Measurements from ENCODE around the gene RBBP8. TPM values are rescaled to one million over a fixed set of nuclear protein-coding genes. Genes with fewer than 3 reads are reported as not detected.
A peak's percentile ranks its signal among the peaks of the same experiment; 100 is the strongest.
"Not testable (repeated sequence)": the region's sequence is repeated elsewhere in the genome, so short reads cannot be mapped to it uniquely, and the experiment has no call there.

Gene RBBP8
- polyA plus RNA-seq = 10.8 TPM

GRCh38 chr18:22933206-22933965 is at the start of gene RBBP8:
TSS of gene RBBP8 (plus strand) at chr18:22933328. CDS start at chr18:22936852, 3,524 bp downstream.
- H3K27me3 Mint-ChIP-seq = no peaks in the 10 kb centered on the region
- H3K9me3 Mint-ChIP-seq = no peaks in the 10 kb centered on the region
- peak within 1 kb of the TSS; percentile 91 to 98 (median 97) for H3K27ac Mint-ChIP-seq
- H3K36me3 Mint-ChIP-seq = peaks cover 1% of the 10 kb centered on the region
- peak within 1 kb of the TSS; percentile 95 to 98 (median 96) for H3K4me3 Mint-ChIP-seq
- H3K4me1 Mint-ChIP-seq = peaks cover 9 to 17% (median 12%) of the 10 kb centered on the region in 3 donors

DNA sequence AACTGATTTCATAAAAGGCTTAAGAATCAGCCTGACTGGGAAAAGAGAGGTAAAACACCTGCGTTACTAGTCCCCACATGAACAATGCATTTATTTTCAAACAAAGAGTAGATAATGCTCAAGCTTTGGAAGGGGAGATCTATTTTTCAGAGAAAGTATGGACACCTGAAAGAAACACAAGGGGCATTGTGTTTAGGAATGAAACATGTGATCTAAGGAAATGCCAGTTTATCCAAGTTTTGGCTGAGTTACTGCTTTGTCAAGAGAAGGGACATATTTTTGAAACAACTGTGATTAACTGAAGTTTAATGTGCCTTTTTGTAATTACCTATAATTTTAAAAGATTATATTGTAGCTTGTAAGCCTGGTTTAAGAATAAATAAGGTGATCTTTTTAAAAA is 49.3 kb upstream of the RBBP8 start:
- Mint-ChIP-seq H3K4me3 (no peak overlapping the region), H3K27me3 (peaks cover 6% of the 10 kb centered on the region), H3K36me3 (no peaks in the 10 kb centered on the region), H3K4me1 (no peaks in the 10 kb centered on the region), H3K27ac (no peak overlapping the region), H3K9me3 (no peaks in the 10 kb centered on the region)

- H3K4me3 Mint-ChIP-seq, H3K4me1 Mint-ChIP-seq, H3K27ac Mint-ChIP-seq, H3K27me3 Mint-ChIP-seq, H3K9me3 Mint-ChIP-seq, H3K36me3 Mint-ChIP-seq: not testable (repeated sequence)
These were observed 47.4 kb upstream of the RBBP8 start for GRCh38 chr18:22885694-22886093.

DNA sequence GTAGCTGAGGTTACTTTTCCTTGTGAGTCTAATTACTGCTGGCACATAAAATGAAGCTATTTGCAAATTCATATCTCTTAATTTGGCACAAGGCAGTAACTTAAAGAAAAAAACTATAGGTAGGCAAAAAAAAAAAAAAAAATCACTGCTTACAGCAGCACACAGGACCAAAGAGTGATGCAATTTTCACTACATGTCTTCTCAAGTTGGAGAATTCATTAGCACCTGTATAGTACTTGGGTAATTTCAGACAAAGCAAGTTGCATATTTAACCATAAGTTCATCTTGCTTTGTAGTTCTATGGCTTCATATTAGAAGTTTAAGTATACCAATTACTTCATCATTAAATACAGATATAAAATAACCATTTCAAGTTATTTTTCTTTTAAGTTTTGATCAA is 33.7 kb upstream of the RBBP8 start:
- Mint-ChIP-seq H3K9me3 (peaks cover 3 to 8% (median 5%) of the 10 kb centered on the region in 3 donors), H3K4me1 (no peaks in the 10 kb centered on the region), H3K36me3 (no peaks in the 10 kb centered on the region), H3K27me3 (no peaks in the 10 kb centered on the region), H3K4me3 (no peak overlapping the region), H3K27ac (no peak overlapping the region)

- Mint-ChIP-seq H3K36me3 (no peaks in the 10 kb centered on the region), H3K27ac (no peak overlapping the region), H3K9me3 (peaks cover 3 to 5% (median 3%) of the 10 kb centered on the region in 3 donors), H3K4me3 (no peak overlapping the region), H3K4me1 (no peaks in the 10 kb centered on the region), H3K27me3 (no peaks in the 10 kb centered on the region)
These were observed 32.4 kb upstream of the RBBP8 start for GRCh38 chr18:22900558-22901238.

GRCh38 chr18:22902093-22902492 is 31.0 kb upstream of the RBBP8 start:
- H3K9me3 Mint-ChIP-seq = peaks cover 3 to 5% (median 3%) of the 10 kb centered on the region in 3 donors
- H3K4me3 Mint-ChIP-seq = no peak overlapping the region
- no peaks in the 10 kb centered on the region for H3K36me3 Mint-ChIP-seq
- H3K4me1 Mint-ChIP-seq = no peaks in the 10 kb centered on the region
- H3K27ac Mint-ChIP-seq = no peak overlapping the region
- no peaks in the 10 kb centered on the region for H3K27me3 Mint-ChIP-seq

GRCh38 chr18:22903248-22903647 is 29.9 kb upstream of the RBBP8 start:
- H3K9me3 Mint-ChIP-seq, H3K27ac Mint-ChIP-seq, H3K27me3 Mint-ChIP-seq, H3K4me3 Mint-ChIP-seq, H3K36me3 Mint-ChIP-seq, H3K4me1 Mint-ChIP-seq: not testable (repeated sequence)

DNA sequence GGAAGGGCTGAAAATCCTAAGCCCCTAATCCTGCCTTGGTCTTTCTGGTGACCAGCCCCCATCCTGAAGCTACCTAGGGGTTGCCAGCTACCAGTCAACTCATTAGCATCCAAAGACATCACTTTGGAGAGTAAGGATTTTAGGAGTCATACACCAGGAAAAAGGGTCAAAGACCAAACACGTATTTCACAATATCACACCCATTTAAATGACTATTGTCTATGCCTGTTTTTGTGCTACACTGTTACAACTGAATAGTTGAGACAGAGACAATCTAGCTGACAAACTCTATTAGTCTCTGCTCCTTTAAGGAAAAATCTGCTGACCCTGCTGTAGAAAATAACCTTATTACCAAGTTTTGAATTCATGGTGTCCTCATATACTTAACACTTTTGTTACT is 21.0 kb upstream of the RBBP8 start:
- Mint-ChIP-seq H3K27me3 (no peaks in the 10 kb centered on the region), H3K27ac (no peak overlapping the region), H3K9me3 (no peaks in the 10 kb centered on the region), H3K4me1 (no peaks in the 10 kb centered on the region), H3K4me3 (no peak overlapping the region), H3K36me3 (peaks cover 5% of the 10 kb centered on the region)

GRCh38 chr18:22912835-22913234 is 20.3 kb upstream of the RBBP8 start:
- H3K4me3 Mint-ChIP-seq = no peak overlapping the region
- peaks cover 5% of the 10 kb centered on the region for H3K36me3 Mint-ChIP-seq
- H3K27ac Mint-ChIP-seq = no peak overlapping the region
- H3K9me3 Mint-ChIP-seq = no peaks in the 10 kb centered on the region
- no peaks in the 10 kb centered on the region for H3K4me1 Mint-ChIP-seq
- H3K27me3 Mint-ChIP-seq = no peaks in the 10 kb centered on the region

DNA sequence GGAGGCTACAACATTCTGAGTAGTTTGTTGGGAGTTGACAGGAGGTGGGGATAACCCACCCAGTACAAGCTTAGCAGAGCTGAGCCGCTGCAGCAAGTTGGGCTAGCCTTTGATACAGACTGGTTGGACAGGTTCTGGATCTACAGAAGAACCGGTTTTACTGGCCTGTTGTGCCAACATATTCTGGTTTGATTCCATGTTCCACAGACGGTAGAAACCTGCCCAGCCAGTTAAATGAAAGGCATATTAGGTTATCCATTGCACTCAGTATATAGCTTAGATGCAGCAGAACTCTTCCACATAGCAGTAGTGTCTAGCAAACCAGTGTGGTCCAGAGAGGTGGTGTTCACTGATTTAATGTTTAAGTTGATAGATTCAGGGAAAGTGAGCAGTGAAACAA is 19.3 kb upstream of the RBBP8 start:
- no peak overlapping the region for H3K27ac Mint-ChIP-seq
- H3K4me1 Mint-ChIP-seq = no peaks in the 10 kb centered on the region
- H3K27me3 Mint-ChIP-seq = no peaks in the 10 kb centered on the region
- H3K36me3 Mint-ChIP-seq = peaks cover 5% of the 10 kb centered on the region
- H3K4me3 Mint-ChIP-seq = no peak overlapping the region
- no peaks in the 10 kb centered on the region for H3K9me3 Mint-ChIP-seq

GRCh38 chr18:22914633-22915032 is 18.5 kb upstream of the RBBP8 start:
- no peak overlapping the region for H3K4me3 Mint-ChIP-seq
- H3K9me3 Mint-ChIP-seq = no peaks in the 10 kb centered on the region
- H3K27ac Mint-ChIP-seq = no peak overlapping the region
- no peaks in the 10 kb centered on the region for H3K4me1 Mint-ChIP-seq
- no peaks in the 10 kb centered on the region for H3K27me3 Mint-ChIP-seq
- H3K36me3 Mint-ChIP-seq = peaks cover 1% of the 10 kb centered on the region

DNA sequence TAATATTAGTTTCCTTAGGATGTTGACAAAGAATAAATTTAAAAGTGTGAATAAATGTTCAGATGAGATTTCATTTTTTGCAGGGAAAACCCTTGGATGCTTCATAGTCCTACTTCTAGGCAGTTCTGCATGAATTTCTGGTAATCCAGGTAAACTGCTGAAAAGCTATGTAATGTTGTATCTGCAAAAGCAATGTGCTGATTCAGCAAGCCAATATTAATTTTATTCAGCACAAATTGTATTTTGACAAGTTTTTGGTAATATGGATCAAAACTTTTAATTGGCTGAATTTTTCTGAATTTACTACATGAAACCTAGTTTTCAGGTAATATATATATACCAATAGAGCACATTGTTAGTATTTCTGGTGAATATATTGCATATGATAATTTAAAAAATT is 17.8 kb upstream of the RBBP8 start:
- H3K27ac Mint-ChIP-seq = no peak overlapping the region
- H3K27me3 Mint-ChIP-seq = no peaks in the 10 kb centered on the region
- H3K4me3 Mint-ChIP-seq = no peak overlapping the region
- H3K36me3 Mint-ChIP-seq = peaks cover 1% of the 10 kb centered on the region
- no peaks in the 10 kb centered on the region for H3K4me1 Mint-ChIP-seq
- no peaks in the 10 kb centered on the region for H3K9me3 Mint-ChIP-seq

DNA sequence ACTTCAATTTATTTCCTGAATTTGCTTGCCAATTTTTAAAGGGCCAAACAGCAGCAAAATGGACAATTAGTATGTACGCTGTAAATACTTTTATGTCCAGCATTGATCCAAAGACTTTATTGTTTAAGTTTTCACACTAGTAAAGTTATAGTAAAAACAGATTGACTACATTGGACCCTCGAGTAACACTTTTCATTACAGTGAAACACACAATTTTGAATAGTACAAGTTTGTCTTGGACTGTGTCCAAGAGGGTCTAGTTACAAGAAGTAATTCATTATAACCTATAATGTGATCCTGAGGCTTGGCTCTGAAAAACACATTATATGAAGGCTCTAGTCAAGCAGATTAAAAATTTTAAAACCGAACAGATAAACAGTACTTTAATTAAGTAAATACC is 11.4 kb upstream of the RBBP8 start:
- no peaks in the 10 kb centered on the region for H3K9me3 Mint-ChIP-seq
- H3K36me3 Mint-ChIP-seq = no peaks in the 10 kb centered on the region
- H3K4me1 Mint-ChIP-seq = no peaks in the 10 kb centered on the region
- no peak overlapping the region for H3K4me3 Mint-ChIP-seq
- H3K27ac Mint-ChIP-seq = no peak overlapping the region
- no peaks in the 10 kb centered on the region for H3K27me3 Mint-ChIP-seq

DNA sequence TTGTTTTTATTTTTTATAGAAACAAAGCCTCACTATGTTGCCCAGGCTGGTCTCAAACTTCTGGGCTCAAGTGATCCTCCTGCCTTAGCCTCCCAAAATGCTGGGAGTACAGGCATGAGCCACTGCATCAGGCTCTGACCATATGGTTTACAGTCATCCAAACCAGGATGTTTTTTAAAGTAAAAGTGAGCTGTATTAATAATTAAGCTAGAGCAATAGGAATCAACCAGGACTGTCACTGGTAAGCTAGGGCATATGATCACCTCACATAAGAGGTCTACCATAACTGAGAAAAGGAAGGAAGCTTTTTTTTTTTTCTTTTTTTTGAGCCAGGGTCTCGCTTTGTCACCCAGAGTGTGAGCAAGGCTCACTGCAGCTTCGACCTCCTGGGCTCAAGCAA is 8.5 kb upstream of the RBBP8 start:
- Mint-ChIP-seq H3K4me1 (peaks cover 0 to 4% (median 3%) of the 10 kb centered on the region in 3 donors), H3K36me3 (no peaks in the 10 kb centered on the region), H3K27me3 (no peaks in the 10 kb centered on the region), H3K27ac (no peak overlapping the region), H3K9me3 (no peaks in the 10 kb centered on the region), H3K4me3 (no peak overlapping the region)

DNA sequence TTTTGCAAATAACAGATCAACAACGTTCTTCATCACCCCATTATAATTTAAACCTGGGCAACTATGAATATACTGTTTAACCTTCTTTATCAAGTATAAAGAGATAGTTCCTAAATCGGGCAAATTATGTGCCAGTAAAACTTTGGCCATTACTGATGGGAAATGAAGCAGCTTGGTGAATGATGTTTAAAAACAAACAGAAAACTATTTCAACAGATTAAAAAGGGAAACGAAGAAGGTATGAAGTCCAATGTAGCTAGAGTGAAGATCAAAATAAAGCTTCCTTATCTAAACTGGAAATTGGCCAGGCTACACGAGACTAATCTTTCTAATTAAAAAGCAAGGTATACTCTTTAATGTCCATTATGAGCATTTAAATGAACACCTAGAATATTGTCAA is 6.7 kb upstream of the RBBP8 start:
- no peak overlapping the region for H3K27ac Mint-ChIP-seq
- no peaks in the 10 kb centered on the region for H3K9me3 Mint-ChIP-seq
- no peaks in the 10 kb centered on the region for H3K27me3 Mint-ChIP-seq
- H3K4me1 Mint-ChIP-seq = peaks cover 0 to 9% (median 3%) of the 10 kb centered on the region in 3 donors
- H3K4me3 Mint-ChIP-seq = no peak overlapping the region
- H3K36me3 Mint-ChIP-seq = no peaks in the 10 kb centered on the region

- Mint-ChIP-seq H3K27ac (peak overlapping the region in 1 of 3 donors; percentile 9), H3K9me3 (no peaks in the 10 kb centered on the region), H3K27me3 (no peaks in the 10 kb centered on the region), H3K36me3 (no peaks in the 10 kb centered on the region), H3K4me3 (no peak overlapping the region), H3K4me1 (peaks cover 3 to 9% (median 8%) of the 10 kb centered on the region in 3 donors)
These were observed 4.8 kb upstream of the RBBP8 start for GRCh38 chr18:22928339-22928738.
